HPDE6-E6E7 (cell line): ENCODE measurements around the gene USP10.

Experiments
- DNase-seq: peaks from one replicate; pipeline ENCODE4 v3.0.0; 2011; ENCODE audit warnings: missing footprints; ENCODE audit errors: extremely low spot score

USP10 gene

GRCh38 chr16:84751947-84752346, 52.1 kb downstream of the USP10 start:
- no peak for DNase-seq

- no peak for DNase-seq
Observed at GRCh38 chr16:84752600-84752999, 52.8 kb downstream of the USP10 start.

GRCh38 chr16:84753412-84754326, 53.9 kb downstream of the USP10 start:
- no peak for DNase-seq

- DNase-seq, result peak; percentile 72
Observed at GRCh38 chr16:84754353-84754856, 54.6 kb downstream of the USP10 start.

GRCh38 chr16:84754956-84755672, 55.3 kb downstream of the USP10 start:
- DNase-seq, result peak; percentile 88

GRCh38 chr16:84756830-84757229, 57.0 kb downstream of the USP10 start:
- DNase-seq, result no peak

- DNase-seq, result no peak
Observed at GRCh38 chr16:84758627-84759026, 58.8 kb downstream of the USP10 start.

GRCh38 chr16:84759061-84759460, 59.3 kb downstream of the USP10 start:
- no peak for DNase-seq

GRCh38 chr16:84759906-84760305, 60.1 kb downstream of the USP10 start:
- DNase-seq, result no peak

- DNase-seq, result no peak
Observed at GRCh38 chr16:84761448-84762368, 61.9 kb downstream of the USP10 start.

- no peak for DNase-seq
Observed at GRCh38 chr16:84763164-84763563, 63.4 kb downstream of the USP10 start.

GRCh38 chr16:84763629-84764028, 63.8 kb downstream of the USP10 start:
- no peak for DNase-seq

GRCh38 chr16:84764970-84765369, 65.2 kb downstream of the USP10 start:
- no peak for DNase-seq

GRCh38 chr16:84765616-84766580, 66.1 kb downstream of the USP10 start:
- no peak for DNase-seq

- no peak for DNase-seq
Observed at GRCh38 chr16:84766978-84767773, 67.4 kb downstream of the USP10 start.

GRCh38 chr16:84768061-84768807, 68.4 kb downstream of the USP10 start:
- DNase-seq, result no peak

GRCh38 chr16:84768808-84769197, 69.0 kb downstream of the USP10 start:
- DNase-seq, result no peak

GRCh38 chr16:84769416-84769815, 69.6 kb downstream of the USP10 start:
- no peak for DNase-seq

GRCh38 chr16:84773312-84773711, 73.5 kb downstream of the USP10 start:
- DNase-seq, result no peak
